Activated CD8-positive, alpha-beta memory T cell treated with anti-CD3 and anti-CD28 coated beads, Interleukin-2, amount 50 U/mL, for 1 hour (primary cell): ENCODE results near the gene COA7.

Source experiments
- DNase-seq: peaks from one replicate; pipeline ENCODE4 v3.0.0-alpha.2; 2020; ENCODE audit errors: extremely low read depth

Gene COA7

DNA sequence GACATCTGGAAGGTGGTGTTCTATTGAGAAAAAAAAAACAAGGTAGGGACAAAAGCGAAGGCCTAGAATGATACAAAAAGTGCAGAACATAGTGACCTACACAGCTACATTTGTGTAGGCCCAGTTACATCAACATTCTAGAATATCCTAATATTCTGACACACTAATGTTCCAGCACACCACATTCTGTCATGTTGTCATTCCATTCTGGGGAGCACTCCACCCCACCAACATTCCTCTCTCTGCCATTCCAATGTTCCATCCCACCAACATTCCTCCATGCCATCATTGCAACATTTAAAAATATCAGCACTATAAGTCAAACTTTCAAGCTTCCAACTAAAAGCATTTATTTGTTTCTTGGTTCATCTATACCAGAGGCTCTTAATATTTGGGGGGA is 28.5 kb downstream of the COA7 start:
- no peak for DNase-seq

- no peak for DNase-seq
These were observed 29.4 kb downstream of the COA7 start for GRCh38 chr1:52668711-52669110.

DNA sequence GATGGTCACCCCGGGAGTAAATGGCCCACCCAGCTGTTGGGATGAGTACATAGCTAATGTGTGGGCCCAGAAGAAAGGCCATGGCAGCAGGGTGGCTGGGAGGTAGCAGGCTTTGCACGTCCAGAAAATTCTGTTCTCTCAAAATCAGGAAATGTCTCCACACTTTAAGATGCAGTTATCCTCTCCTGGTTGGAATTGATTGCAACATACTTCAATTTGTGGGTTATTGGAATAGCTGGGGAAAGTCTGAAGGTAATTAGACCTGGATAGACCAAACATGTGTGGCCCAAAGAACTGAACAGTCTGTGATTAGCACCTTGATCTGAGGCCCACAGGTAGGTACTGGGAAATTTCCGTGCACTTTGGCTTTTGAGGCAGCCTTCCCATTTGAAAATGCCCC is 30.2 kb downstream of the COA7 start:
- DNase-seq = no peak

- no peak for DNase-seq
These were observed 30.9 kb downstream of the COA7 start for GRCh38 chr1:52667290-52667689.

GRCh38 chr1:52665006-52665941 is 32.9 kb downstream of the COA7 start:
- DNase-seq = no peak

GRCh38 chr1:52663716-52664115 is 34.4 kb downstream of the COA7 start:
- DNase-seq = no peak

DNA sequence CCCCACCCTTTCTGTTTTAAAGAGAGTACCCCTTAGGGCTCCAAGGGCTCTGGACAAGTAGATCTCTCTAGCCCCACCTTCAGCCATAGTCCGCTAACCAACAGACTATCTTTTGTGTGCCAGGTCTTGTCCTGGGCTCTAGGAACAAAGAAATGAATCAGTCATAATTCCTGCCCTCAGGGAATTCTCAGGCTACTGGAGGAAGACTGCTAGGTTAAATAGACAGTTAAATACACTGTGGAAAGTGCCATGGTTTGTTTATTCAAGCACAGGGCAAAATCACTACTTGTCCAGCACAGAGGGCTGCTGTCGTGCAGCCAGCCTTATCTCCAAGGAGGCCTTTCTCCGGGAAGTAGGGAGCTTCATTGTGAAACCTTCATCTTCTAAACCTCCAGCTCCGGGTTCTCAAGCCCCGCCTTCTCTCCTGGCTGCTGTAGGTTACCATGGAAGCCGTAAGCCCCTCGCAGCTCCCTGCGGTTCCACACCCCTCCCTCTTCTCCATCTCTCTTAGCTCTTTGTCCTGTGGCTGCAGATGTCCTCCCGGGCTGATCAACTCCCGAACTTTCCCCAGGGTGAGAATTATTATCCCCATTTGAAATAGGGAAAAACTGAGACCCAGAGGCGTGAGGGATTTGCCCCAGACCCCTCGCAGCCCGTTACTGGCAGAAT is 35.4 kb downstream of the COA7 start:
- DNase-seq = no peak

GRCh38 chr1:52660807-52661206 is 37.3 kb downstream of the COA7 start:
- DNase-seq = no peak

GRCh38 chr1:52659851-52660596 is 38.1 kb downstream of the COA7 start:
- no peak for DNase-seq

DNA sequence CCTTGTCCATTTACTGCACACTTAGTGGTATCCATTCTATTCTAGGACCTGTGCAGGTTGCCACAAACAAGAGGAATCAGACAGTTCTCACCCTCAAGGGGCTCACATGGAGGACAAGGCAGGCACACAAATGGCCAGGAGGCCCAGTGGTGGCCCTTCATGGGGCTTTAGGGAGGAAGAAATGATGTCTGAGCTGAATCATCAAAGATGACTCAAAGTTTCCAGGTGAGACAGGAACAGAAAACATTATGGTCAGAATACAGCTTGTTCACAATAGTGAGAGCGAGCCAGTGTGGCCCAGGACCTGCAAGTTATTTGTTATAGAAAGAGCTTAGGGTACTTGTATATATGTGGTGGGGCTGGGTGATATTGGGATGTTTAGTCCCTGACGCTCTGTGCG is 38.8 kb downstream of the COA7 start:
- no peak for DNase-seq

DNA sequence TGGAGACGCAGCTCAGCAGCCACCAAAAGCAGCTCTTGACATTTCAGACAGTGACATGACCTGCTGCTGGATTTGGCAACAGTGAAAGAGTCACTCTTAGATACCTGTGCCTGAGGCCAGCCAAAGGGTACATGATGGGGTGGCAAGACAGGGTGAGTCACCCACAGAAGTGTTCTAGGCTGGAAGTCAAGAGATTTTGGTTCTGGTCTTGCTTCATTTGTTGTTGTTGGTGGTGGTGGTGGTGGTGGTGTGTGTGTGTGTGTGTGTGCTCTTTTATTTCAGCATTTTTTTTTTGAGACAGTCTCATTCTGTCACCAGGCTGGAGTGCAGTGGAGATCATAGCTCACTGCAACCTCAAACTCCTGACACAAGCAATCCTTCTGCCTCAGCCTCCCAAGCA is 39.4 kb downstream of the COA7 start:
- DNase-seq = no peak

- DNase-seq = no peak
These were observed 40.4 kb downstream of the COA7 start for GRCh38 chr1:52657702-52658101.

DNA sequence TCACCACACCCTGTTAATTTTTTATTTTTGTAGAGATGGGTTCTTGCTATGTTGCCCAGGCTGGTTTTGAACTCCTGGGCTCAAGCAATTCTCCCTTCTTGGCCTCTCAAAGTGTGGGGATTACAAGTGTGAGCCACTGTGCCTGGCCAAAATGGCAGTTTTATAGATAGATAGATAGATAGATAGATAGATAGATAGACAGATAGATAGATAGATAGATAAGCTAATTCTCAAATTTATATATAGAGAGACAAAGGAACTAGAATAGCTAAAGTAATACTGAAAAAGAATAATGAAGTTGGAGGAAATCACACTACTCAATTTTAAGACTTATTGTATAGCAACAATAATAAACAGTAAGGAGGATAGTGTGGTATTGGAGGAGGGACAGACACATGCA is 44.1 kb downstream of the COA7 start:
- DNase-seq = no peak

DNA sequence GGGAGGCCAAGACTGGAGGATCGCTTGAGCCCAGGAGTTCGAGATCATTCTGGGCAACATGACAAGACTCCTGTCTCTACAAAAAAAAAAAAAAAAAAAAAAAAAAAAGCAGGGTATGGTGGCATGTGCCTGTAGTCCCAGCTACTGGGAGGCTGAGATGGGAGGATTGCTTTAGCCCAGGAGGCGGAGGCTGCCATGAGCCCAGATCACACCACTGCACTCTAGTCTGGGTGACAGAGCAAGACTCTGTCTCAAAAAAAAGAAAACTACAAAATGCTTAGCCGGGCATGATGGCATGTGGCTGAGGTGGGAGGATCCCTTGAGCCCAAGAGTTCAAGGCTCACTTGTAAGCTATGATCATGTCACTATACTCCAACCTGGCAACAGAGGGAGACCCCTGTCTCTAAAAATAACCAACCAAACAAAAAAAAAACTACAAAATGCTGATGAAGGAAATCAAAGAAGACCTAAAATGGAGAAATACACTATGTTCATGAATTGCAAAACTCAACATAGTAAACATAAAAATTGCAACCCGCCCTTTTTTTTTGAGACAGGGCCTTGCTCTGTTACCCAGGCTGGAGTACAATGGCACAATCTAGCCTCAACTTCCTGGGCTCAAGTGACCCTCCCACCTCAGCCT is 44.8 kb downstream of the COA7 start:
- DNase-seq = no peak

- DNase-seq = no peak
These were observed 46.2 kb downstream of the COA7 start for GRCh38 chr1:52651904-52652303.

DNA sequence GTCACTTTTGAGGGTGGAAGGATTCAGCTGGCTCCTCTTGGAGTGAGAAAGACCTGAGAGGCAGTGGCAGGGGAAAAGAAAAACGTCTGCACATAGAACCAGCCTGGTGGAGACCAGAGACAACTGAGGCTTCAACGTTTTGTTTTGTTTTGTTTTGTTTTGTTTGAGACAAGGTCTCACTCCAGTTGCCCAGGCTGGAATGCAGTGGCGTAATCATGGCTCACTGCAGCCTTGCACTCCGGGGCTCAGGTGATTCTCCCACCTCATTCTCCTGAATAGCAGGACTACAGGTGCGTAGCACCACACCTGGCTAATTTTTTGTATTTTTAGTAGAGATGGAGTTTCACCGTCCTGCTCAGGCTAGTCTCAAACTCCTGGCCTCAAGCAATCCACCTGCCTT is 52.9 kb downstream of the COA7 start:
- no peak for DNase-seq

DNA sequence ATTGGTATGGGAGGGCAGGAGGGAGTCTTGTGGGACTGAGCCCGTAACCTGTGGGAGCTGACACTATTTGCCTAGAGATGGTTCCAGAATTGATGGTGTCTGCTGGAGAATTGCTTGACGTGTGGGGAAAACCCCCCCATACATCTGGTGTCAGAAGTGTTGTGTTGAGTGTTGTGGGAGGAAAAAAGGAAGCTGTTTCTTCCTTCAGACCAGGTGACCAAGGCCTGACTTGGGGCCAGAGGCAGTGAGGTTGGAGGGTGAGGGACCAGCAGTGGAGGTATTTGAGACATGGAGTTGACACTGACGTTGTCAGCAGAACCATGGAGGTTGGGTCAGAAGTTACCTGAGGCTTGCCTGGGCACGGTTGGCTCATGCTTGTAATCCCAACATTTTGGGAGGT is 56.8 kb downstream of the COA7 start:
- DNase-seq = no peak

GRCh38 chr1:52640697-52641096 is 57.5 kb downstream of the COA7 start:
- no peak for DNase-seq

DNA sequence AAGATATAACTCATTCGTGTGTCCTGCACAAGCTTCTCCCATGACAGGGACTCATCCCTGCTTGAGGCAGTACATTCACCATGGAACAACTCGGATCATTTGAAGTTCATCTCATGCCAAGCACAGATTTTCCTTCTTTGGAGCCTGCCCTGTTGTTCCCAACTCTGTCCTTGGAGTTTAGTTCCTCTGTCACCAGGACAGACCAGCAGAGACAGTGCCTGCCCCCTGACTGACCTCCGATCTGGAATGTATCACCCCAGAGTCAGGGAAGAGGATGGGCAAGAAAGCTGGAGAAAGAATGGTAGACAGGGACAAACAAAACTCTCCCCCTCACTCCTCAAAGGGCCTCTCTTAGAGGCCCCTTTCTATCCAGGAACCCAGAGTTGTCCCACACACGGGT is 60.2 kb downstream of the COA7 start:
- no peak for DNase-seq

GRCh38 chr1:52636721-52637695 is 61.1 kb downstream of the COA7 start:
- peak; percentile 87 for DNase-seq
